GM19240 (cell line): ENCODE results near the gene DPEP1.
"Not testable (repeated sequence)": the region's sequence is repeated elsewhere in the genome, so short reads cannot be mapped to it uniquely, and the experiment has no call there.

Source experiments
- DNase-seq: peaks from one replicate; pipeline ENCODE4 v3.0.0; 2011; ENCODE audit warnings: low spot score; ENCODE audit not compliant: insufficient read length

DPEP1 gene

DNA sequence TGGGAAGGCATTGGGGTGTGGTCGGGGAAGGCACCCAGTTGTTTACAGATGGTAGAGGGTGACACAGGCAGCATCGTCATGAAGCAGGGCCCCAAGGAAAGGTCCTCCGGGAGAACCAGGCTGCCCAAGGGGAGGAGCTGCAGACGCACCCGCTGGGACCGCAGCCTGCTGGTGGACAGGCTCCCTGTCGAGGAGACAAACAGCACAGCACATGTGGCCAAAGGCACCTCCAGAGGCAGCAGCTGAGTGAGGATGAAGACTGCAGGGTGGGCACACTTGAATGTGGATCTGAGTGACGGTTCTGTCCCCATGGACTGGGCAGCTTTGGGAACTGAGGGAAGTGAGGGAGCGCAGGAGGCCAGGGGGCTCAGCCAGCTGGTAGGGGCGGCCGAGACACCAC, 31.7 kb downstream of the DPEP1 start:
- no peak for DNase-seq

DNA sequence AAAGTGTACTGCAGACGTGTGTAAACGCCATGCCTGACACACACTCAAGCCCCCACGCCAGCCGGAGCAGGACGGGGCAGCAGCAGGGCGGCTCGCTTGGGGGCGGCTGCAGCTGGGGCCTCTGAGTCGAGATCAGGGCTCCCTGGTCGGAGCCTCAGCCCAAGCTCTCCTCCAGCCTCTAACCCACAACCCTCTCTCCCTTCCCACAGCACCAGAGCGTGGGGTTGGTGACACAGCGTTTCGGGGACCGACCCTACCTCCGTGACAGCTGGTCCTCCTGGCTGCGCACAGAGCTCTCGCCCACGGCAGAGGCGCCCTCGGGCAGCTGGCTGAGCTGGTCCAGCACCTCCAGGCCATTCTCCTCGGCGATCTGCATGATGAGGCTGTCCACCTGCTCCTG, 32.8 kb downstream of the DPEP1 start:
- DNase-seq = no peak

DNA sequence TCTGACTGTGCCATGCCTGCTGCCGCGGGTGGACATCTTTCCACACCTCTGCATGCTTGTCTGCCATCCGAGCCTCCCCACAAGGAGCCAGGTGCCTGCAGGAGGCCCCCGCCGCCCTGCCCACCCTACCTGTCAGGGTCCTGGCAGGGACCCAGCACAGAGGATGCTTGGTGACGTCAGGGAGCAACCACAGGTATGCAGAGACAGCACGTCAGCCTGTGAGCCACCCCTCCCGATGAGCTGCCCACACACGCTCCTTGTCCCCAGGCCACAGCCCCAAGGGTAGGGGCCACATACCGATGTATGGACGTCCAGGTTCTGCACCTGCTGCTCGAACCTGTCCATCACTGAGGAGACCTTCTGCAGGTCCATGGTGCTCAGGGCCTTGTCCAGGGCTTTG, 33.5 kb downstream of the DPEP1 start:
- DNase-seq = no peak

DNA sequence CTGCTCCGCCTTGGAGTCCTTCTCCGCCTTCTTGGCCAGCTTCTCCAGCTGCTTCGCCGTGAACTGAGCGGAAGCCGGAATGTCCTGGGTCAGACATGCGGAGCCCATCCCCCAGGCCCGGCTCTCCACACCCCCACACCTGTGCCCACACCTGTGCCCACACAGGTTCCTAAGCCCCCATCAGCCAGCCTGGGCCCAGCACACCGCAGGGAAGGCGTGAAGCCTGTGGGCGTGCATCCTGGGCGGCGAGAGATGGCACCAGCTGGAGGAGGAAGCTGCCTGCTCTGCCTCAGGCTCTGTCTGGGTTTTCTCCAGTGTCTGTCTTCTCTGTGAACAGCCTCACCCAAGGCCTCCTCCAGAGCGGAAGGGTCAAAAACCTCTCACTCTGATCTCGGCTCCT, 38.1 kb downstream of the DPEP1 start:
- DNase-seq = no peak

DNA sequence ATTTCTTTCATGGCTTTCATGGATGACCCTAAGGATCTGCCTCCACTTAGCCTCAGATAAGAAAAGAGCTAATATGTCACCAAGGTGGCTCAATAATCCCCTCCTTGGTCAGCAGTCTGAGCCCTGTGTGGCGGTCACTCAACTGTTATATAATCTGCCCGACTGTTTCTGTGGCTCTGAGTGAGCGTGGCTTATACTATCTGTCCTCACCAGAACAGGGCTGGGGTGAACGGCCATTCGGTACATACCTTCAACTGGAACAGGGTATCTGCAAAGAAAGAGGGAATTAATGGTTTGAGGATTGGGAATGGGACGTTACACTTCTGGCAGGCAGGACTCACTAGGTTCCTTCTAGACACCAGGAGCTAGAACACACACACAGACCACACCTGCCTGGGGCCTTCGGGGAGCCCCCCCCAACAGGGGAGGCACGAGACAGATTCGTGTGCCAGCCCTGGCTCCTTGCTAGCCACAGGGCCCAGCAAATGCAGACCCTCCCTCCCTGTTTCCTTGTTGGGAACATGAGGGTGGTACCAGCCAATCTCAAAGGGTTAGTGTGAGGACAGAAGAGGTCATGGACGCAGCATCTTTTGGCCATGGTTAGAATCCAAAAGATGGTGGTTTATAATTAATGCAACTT, 40.3 kb downstream of the DPEP1 start:
- DNase-seq = no peak

DNA sequence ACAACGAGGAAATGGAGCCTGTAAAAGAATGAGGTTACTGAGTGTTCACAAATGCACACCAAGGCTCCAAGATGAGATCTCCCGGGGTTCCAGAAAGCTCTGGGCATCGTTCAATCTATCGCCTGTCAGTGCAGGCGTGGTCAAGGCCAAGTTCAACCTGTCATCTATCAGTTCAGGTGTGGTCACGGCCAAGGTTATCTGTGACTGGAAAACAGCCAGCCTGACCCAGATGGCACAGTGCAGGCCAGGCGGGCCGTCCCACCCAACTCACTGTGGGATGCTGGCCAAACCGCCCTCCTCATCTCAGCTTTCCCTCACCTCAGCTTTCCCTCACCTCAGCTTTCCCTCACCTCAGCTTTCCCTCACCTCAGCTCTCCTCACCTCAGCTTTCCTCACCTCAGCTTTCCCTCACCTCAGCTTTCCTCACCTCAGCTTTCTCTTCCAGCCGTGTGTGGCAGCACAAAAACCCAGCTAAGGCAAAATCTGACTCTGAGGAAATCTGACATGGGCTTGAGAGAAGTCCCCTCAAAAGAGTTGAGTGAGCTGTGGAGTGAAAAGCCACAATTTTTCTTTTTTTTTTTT, 41.7 kb downstream of the DPEP1 start:
- DNase-seq = no peak

DNA sequence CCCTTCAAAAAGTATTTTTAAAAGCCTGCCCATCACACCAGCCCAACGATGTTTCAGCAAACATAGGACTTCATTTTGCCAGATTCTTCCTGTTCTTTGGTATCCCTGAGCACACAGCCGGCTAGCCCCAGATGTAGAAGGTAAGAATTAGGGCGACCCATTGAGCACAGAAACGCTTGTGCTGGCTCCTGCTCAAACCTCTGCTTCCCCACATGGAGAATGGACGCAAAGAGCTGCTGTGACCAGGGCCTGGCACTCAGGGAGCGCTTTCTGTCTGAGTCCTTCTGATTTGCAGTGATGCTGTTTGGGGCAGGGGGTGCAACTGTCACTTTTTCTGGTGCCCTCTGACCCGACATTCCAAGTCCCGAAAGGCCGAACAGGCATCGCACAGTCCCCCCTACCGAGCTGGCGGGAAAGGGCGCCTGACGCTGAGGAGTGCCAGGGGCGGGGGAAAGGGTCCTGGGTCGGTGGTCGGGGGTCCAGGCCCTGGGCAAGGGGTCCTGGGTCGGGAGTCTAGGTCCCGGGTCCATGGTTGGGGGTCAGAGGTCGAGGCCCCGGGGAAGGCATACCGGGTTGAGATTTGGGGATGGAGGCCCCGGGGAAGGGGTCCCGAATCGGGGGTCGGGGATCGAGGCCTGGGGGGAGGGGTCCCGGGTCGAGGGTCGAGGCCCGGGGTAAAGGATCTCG, 43.1 kb downstream of the DPEP1 start:
- DNase-seq = no peak

DNA sequence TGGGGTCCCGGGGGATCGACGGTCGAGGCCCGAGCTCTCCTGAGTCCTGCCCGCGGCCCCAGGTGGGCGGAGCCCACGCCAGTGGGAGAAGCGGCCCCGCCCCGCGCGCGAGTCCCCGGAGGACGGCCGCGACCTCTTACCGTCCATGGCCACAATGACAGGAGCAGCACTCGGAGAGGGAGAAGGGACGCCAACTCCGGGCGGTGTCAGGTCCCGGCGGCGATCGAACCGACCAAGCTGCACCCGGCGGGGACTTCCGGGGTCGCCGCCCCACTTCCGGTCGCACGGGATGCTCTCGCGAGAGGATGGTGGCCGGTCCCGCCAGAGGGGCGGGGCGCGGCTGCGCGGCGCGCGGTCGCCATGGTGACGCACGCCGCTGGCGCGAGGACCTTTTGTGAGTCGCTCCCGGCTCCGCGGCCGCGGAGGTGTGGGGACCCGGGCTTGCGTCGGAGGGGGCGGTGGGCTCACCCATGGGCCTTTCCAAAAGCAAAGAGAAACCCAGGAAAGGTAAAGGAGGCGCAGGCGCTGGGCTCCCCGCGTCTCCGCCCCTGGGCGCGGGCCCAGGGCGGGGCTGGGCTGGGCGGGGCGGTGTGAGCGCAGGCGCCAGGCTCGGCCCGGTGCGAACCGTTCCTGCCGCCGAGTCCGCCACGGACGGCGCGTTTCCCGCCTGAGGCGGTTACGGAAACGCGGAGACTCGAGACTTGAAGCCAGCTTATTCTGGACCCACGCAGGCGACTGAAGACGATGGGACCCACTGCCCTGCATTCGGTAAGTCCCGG, 44.2 kb downstream of the DPEP1 start, which contains the start of the genes CHMP1A and SPATA33:
Gene CHMP1A (minus strand): TSS at position 267 of the 779 bp plus-strand sequence. CDS start 120 bp downstream, at position 147.
Gene SPATA33 (plus strand): TSS at position 395 of the 779 bp plus-strand sequence. CDS start 76 bp downstream, at position 471.
- DNase-seq = peak; percentile 98

DNA sequence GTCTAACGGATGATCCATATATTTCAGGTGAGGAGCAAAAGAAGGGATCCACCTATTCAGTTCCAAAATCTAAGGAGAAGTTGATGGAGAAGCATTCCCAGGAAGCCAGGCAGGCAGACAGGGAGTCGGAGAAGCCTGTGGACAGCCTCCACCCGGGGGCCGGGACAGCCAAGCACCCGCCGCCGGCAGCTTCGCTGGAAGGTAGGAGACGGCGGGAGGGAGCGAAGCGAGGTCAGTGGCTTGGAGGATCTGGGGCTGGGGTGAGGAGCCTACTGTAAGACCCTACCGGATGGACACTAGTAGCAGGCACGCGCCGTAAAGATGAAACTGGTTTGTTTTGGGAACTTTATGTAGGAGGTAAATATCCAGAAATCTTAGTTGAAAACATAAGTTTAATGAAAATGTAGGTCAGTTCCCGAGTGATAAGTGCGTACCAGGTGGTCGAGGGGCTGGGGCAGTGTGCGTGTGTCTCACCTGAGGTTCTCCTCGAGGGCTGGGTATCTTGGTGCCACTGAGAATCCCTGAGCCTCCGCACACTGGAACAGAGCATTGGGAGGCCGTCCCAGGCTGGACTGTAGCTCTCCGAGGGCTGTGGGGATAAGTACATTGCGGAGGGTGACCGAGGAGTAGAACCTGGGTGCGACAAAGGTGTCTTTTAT, 44.9 kb downstream of the DPEP1 start:
- no peak for DNase-seq

DNA sequence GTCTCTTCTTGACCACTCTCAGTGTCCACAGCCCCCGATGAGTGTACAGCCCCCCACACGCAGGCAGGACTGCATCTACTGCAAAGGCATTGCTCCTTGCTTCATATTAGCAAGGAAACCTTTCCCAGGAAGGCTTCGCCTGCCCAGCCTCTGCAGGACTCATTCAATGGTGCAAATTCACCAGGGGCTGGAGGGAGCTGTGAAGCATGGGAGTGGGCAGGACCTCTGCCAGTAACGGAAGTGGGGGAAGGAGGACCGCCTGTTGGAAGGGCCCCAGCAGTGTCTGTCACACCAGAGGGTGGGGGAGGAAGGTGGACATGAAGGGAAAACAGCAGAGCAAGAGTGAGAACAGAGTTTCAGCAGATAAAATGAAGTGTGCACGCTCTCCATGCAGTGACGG, 46.7 kb downstream of the DPEP1 start:
- DNase-seq = no peak

DNA sequence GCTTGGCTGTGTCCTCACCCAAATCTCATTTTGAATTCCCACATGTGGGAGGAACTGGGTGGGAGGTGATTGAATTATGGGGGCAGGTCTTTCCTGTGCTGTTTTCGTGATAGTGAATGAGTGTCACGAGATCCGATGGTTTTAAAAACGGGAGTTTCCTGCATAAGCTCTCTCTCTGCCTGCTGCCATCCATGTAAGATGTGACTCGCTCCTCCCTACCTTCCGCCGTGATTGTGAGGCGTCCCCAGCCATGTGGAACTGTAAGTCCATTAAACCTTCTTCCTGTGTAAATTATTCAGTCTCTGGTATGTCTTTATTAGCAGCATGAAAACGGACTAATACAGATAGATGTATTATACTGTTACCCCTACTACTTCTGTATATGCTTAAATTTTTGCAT, 47.8 kb downstream of the DPEP1 start:
- no peak for DNase-seq

DNA sequence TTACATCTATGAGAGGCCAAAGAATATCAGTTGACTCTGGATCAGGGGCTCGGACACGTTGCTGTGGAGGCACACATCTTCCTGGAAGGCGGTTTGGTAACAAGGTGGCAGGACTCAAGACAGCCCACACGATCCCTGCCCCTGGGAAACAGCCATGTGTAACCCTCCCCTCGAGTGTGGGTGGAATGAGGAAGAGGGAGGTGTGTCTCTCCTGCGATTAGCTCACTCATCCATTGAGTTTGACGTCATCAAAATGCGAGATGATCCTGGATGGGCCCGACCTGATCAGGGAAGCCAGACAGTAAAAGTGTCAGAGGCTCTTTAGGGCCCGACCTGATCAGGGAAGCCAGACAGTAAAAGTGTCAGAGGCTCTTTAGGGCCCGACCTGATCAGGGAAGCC, 50.8 kb downstream of the DPEP1 start:
- not testable (repeated sequence) for DNase-seq

DNA sequence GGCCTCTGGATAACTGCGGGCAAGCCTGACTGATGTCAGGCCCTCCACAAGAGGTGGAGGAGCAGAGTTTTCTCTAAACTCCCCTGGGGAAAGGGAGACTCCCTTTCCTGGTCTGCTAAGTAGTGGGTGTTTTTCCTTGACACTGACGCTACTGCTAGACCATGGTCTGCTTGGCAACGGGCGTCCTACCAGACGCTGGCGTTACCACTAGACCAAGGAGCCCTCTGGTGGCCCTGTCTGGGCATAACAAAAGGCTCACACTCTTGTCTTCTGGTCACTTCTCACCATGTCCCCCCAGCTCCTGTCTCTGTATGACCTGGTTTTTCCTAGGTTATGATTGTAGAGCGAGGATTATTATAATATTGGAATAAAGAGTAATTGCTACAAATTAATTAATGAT, 53.6 kb downstream of the DPEP1 start:
- DNase-seq = not testable (repeated sequence)

DNA sequence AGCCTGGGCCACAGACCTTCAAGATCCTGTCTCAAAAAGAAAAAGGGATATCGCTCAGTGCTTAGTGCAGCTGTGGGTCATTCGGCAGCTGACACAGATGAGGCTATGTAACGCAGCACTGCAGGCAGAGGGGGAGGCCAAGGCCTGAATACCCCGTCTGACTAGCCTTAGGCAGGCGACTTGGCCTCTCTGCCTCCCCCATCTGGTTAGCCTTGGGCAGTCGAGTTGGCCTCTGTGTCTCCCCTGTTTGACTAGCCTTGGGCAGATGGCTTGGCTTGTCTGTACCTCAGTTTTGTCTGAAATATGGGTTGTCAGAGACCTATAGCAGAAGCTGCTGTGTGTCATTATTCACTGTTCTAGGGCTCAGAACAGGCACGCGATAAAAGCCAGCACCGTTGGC, 54.2 kb downstream of the DPEP1 start:
- DNase-seq = no peak

DNA sequence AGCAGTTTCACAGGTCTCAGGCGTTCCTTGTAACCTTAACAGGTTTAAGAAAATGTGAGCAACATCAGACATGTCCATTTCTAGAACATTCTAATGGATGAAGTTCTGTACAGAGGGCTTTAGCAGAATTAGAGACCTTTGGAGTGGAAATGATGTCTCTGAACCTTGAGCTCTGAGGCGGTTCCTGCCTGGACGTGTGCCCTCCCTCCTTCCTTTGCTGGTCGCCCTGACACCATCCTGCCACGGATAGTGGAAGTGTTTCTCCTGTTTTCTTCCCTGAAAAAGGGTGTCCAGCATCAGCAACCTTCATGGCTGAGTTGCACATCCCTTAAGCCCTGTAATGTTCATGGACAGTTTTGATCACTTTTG, 55.3 kb downstream of the DPEP1 start:
- no peak for DNase-seq

DNA sequence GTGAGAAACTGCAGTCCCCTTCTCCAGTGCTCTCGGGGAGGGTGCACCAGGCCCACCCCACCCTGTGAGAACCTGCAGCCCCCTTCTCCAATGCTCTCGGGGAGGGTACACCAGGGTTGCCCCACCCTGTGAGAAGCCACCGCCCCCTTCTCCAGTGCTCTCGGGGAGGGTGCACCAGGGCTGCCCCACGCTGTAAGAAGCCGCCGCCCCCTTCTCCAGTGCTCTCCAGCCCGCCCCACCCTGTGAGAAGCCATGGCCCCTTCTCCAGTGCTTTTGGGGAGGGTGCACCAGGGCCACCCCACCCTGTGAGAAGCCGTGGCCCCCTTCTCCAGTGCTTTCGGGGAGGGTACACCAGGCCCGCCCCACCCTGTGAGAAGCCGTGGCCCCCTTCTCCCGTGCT, 56.3 kb downstream of the DPEP1 start:
- DNase-seq = no peak

DNA sequence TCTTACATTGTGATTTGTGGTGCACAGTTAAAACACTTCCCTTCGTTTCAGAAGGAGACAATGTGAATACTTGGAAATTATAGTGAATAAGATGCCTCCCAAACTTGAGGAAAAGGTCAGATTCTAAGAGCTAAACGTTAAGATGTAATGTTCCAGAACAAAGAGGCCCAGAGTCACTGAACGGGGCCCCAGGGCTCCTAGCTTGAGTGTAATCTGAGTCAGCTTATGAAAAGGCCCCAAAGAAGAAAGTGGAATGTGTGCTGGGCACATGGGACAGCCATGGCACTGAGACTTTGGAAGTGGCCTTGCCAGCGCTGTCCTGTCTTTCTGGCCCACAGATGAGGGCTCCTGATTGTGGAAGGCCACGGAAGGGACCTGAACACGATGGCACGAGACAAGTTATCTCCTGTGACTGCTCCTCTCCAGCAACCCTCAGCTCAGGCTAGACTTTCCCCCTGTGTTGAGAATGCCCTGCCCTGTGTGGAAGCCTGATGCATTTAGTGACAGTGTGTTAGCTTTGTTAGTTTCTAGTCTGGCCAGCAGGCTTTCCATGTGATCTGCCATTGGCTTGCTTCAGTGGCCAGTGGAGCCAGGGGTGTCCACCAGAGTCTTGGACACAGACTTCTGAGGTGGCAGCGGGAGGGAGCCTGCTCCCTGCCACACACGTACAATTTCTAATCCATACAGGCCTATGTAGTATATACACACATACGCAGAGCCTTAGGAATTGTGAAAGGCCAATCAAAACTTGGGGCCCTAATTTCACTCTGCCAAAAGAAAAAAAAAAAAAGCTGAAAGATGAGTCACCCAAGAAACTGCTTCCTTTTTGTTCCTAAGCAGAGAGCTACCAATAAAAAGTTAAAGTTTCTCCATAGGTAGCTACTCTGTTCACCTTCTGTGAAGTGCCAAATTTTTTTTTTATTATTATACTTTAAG, 57.3 kb downstream of the DPEP1 start:
- DNase-seq = no peak

DNA sequence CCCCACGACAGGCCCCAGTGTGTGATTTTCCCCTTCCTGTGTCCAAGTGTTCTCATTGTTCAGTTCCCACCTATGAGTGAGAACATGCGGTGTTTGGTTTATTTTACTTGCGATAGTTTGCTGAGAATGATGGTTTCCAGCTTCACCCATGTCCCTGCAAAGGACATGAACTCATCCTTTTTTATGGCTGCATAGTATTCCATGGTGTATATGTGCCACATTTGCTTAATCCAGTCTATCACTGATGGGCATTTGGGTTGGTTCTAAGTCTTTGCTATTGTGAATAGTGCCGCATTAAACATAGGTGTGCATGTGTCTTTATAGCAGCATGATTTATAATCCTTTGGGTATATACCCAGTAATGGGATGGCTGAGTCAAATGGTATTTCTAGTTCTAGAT, 58.1 kb downstream of the DPEP1 start:
- not testable (repeated sequence) for DNase-seq

DNA sequence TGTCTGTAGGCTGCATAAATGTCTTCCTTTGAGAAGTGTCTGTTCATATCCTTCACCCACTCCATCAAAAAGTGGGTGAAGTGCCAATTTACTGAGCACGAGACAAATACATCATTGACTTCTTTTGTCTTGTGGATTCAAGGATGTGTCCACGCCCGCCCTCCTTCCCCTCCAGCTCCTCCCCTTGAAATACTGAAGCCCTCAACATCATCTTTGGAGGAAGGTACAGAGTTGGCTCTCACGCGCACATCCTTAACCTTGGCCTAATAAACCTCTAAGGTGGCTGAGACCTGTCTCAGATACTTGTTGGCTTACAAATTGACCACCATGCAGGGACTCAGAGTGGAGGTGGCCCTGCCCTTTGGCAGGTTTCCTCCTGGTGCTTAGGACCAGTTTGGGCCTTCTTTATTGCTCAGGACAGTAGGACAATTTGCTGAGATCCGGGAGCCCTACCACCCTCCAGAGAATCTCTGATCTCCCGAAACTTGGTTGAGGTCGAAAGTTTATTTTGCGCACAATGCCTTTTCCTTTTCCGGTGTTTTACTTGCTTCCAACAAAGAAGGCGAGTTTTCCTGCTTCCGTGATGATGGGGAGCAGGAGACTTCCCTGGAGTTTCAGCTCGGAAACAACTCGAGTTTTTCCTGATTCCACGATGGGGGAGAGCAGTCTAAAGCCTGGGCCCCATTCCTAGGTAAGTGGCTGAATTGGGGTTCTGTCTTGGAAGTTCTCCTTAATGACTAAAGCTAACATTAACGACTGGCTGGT, 58.9 kb downstream of the DPEP1 start:
- no peak for DNase-seq

DNA sequence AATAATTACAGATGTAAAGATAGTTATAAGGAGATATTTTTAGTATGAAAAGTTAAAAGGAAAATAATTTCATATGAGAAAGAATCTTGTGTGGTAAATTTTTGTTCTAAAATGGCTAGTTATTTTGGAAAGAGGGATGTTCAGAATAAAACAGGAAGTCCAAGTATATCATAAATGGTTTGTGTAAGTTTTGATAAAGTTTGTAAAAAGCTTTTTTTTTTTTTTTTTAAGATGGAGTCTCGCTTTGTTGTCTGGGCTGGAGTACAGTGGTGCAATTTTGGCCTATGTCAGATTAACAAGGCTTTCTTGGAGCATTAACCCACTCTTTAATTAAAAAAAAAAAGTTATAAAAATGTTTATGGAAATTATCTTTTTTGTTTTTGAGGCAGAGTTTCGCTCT, 64.8 kb downstream of the DPEP1 start:
- no peak for DNase-seq
